ENCODE results near the gene LCN2. TPM values are rescaled to one million over a fixed set of nuclear protein-coding genes. Genes with fewer than 3 reads are reported as not detected.

Gene LCN2
- total RNA-seq, 1 experiment from 2014 or later = 4,208 TPM

DNA sequence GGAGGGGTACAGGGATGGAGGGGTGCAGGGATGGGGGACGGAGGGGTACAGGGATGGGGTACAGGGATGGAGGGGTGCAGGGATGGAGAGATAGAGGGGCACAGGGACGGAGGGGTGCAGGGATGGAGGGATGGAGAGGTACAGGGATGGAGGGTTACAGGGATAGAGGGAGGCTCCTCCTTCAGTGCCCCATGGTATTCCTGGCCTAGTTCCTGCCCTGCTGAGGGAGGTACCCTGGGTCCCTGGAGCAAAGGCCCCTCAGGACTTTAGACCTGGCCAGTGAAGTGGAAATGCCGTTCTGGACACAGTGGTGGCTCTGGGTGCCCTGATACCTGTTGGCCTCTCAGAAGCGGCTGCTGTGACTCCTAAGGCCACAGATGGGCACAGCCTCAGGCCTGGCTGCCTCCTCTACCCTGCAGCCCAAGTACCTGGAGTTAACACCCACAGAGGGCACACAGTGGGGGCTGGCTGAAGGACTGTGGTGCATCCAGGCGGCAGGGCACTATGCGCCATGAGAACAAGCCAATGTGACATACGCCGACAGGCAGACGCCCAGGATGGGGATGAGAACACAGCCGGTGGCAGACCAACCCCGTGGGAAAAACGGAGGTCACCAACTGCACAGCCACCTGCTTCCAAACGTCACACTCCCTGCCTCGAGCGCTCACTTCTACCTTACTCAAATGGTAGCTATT is 30.1 kb upstream of the LCN2 start:
- H3K4me3 Mint-ChIP-seq (ENCODE audit: low read depth, unreplicated experiment) = no peak overlapping the region
- CTCF ChIA-PET = no interaction called here
- no peak overlapping the region for H3K27ac Mint-ChIP-seq (ENCODE audit: unreplicated experiment)
- H3K27me3 Mint-ChIP-seq (ENCODE audit: unreplicated experiment) = no peaks in the 10 kb centered on the region
- intact Hi-C loops (cut with micrococcal nuclease; ENCODE audit: unreplicated experiment) = no loop called here
- peaks cover 16% of the 10 kb centered on the region for H3K4me1 Mint-ChIP-seq (ENCODE audit: low read depth, unreplicated experiment)
- TF ChIP-seq, protein P1, sequence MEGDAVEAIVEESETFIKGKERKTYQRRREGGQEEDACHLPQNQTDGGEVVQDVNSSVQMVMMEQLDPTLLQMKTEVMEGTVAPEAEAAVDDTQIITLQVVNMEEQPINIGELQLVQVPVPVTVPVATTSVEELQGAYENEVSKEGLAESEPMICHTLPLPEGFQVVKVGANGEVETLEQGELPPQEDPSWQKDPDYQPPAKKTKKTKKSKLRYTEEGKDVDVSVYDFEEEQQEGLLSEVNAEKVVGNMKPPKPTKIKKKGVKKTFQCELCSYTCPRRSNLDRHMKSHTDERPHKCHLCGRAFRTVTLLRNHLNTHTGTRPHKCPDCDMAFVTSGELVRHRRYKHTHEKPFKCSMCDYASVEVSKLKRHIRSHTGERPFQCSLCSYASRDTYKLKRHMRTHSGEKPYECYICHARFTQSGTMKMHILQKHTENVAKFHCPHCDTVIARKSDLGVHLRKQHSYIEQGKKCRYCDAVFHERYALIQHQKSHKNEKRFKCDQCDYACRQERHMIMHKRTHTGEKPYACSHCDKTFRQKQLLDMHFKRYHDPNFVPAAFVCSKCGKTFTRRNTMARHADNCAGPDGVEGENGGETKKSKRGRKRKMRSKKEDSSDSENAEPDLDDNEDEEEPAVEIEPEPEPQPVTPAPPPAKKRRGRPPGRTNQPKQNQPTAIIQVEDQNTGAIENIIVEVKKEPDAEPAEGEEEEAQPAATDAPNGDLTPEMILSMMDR (IDR thresholded peaks at IDR 0.05; ENCODE audit: unreplicated experiment) = no peak
- no TSS peak for BruUV-seq (replicated peaks)
- no peak for DNase-seq
- H3K36me3 Mint-ChIP-seq (ENCODE audit: insufficient read depth, unreplicated experiment) = peaks cover 68% of the 10 kb centered on the region
- H3K9me3 Mint-ChIP-seq (ENCODE audit: low read depth, unreplicated experiment) = no peaks in the 10 kb centered on the region

DNA sequence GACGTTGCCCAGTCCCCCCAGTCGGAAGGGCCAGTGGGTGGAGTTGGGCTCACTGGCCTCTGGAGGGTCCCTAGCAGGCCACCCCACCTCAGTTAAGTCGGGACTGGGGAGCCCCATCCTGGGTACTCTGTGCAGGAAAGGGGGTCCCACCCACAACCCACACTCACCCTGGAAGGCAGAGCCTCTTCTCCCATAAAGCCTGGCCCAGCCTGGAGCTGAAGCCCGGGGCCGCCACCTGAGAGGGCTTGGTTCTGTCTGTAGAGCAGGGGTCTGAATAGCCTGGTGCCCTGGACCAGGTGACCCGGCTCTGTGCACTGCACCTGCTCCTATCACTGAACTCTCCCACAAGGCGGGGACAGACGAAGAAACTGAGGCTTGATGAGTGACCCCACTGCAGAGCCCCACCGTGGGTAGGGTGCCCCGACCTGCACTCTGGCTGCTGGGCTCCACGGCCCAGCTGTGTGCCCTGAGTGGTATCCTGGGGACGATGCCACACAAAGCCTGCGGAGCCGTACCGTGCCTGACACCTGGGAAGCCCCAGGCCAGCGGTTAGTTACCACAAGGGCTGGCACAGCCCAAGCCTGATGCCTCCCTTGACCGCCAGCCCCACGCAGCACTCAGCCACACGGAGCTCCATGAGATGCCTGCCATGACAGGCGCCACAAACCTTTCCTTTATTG is 29.1 kb upstream of the LCN2 start:
- CTCF ChIA-PET = no interaction called here
- H3K36me3 Mint-ChIP-seq (ENCODE audit: insufficient read depth, unreplicated experiment) = peaks cover 70% of the 10 kb centered on the region
- H3K9me3 Mint-ChIP-seq (ENCODE audit: low read depth, unreplicated experiment) = no peaks in the 10 kb centered on the region
- H3K4me3 Mint-ChIP-seq (ENCODE audit: low read depth, unreplicated experiment) = no peak overlapping the region
- no peak for DNase-seq
- peaks cover 13% of the 10 kb centered on the region for H3K4me1 Mint-ChIP-seq (ENCODE audit: low read depth, unreplicated experiment)
- BruUV-seq (replicated peaks) = no TSS peak
- H3K27me3 Mint-ChIP-seq (ENCODE audit: unreplicated experiment) = no peaks in the 10 kb centered on the region
- TF ChIP-seq, protein P1 (IDR thresholded peaks at IDR 0.05; ENCODE audit: unreplicated experiment) = no peak
- no peak overlapping the region for H3K27ac Mint-ChIP-seq (ENCODE audit: unreplicated experiment)
- intact Hi-C loops (cut with micrococcal nuclease; ENCODE audit: unreplicated experiment) = no loop called here

DNA sequence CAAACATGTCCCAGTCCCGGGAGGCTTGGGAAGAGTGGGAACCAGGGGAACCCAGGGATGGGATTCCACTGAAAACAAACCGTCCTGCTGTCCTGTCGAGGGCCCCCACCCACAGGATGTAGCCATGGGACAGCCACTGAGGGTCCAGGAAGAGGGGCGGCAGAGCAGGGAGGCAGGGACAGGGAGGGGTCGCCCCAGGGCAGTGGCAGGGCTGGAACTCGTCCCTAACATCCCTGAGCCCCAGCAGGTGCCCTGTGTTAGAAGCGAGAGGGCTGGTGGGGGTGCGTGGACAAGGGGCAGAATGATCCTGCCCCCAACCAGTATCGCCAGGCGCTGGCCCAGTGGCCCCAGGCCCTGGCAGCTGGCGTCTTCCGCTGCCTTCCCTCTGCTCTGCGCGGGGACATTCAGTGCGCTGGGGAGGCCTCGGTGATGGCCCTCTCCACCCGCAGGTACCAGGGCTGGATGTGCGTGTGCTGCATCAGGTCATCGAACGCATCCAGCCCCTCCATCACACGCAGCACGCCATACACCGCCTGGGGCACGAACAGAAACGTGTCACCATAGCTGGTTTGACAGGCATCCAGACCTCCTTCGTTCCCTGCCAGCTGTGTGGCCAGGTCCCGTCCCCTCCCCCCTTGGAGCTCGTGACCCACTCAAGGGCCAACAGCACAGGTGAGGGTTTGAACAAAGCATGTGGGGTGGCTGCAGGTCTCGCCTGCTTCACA is 28.4 kb upstream of the LCN2 start:
- intact Hi-C loops (cut with micrococcal nuclease; ENCODE audit: unreplicated experiment) = no loop called here
- no peak overlapping the region for H3K4me3 Mint-ChIP-seq (ENCODE audit: low read depth, unreplicated experiment)
- DNase-seq = no peak
- H3K9me3 Mint-ChIP-seq (ENCODE audit: low read depth, unreplicated experiment) = no peaks in the 10 kb centered on the region
- TF ChIP-seq, protein P1 (IDR thresholded peaks at IDR 0.05; ENCODE audit: unreplicated experiment) = no peak
- CTCF ChIA-PET = no interaction called here
- no TSS peak for BruUV-seq (replicated peaks)
- no peaks in the 10 kb centered on the region for H3K27me3 Mint-ChIP-seq (ENCODE audit: unreplicated experiment)
- peaks cover 13% of the 10 kb centered on the region for H3K4me1 Mint-ChIP-seq (ENCODE audit: low read depth, unreplicated experiment)
- no peak overlapping the region for H3K27ac Mint-ChIP-seq (ENCODE audit: unreplicated experiment)
- H3K36me3 Mint-ChIP-seq (ENCODE audit: insufficient read depth, unreplicated experiment) = peaks cover 70% of the 10 kb centered on the region

DNA sequence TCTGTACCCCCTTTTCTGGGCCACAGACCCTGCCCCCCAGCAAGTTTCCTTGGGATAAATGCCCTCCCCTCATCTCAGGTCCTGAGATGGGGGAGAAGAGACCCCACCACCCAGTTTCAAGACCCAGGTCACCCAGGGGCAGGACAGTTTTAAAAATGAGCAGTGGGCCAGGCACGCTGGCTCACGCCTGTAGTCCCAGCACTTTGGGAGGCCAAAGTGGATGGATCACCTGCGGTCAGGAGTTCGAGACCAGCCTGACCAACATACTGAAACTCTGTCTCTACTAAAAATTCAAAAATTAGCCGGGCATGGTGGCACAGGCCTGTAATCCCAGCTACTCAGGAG is 27.8 kb upstream of the LCN2 start:
- CTCF ChIA-PET = no interaction called here
- no peaks in the 10 kb centered on the region for H3K9me3 Mint-ChIP-seq (ENCODE audit: low read depth, unreplicated experiment)
- no peak overlapping the region for H3K27ac Mint-ChIP-seq (ENCODE audit: unreplicated experiment)
- peaks cover 12% of the 10 kb centered on the region for H3K4me1 Mint-ChIP-seq (ENCODE audit: low read depth, unreplicated experiment)
- H3K27me3 Mint-ChIP-seq (ENCODE audit: unreplicated experiment) = no peaks in the 10 kb centered on the region
- no peak for DNase-seq
- intact Hi-C loops (cut with micrococcal nuclease; ENCODE audit: unreplicated experiment) = no loop called here
- H3K36me3 Mint-ChIP-seq (ENCODE audit: insufficient read depth, unreplicated experiment) = peaks cover 70% of the 10 kb centered on the region
- TF ChIP-seq, protein P1 (IDR thresholded peaks at IDR 0.05; ENCODE audit: unreplicated experiment) = no peak
- no TSS peak for BruUV-seq (replicated peaks)
- no peak overlapping the region for H3K4me3 Mint-ChIP-seq (ENCODE audit: low read depth, unreplicated experiment)

All from Calu3 (cell line).